HG03045 (cell line): ENCODE results near the gene SH3GLB1.
A peak's percentile ranks its signal among the peaks of the same experiment; 100 is the strongest.
"Not testable (repeated sequence)": the region's sequence is repeated elsewhere in the genome, so short reads cannot be mapped to it uniquely, and the experiment has no call there.

Experiments
- ATAC-seq: cut with Tn5 transposase; IDR thresholded peaks from one replicate; pipeline ENCODE4 v1.9.1; 2021; ENCODE audit warnings: mild to moderate bottlenecking, moderate library complexity; ENCODE audit not compliant: unreplicated experiment

Gene SH3GLB1

DNA sequence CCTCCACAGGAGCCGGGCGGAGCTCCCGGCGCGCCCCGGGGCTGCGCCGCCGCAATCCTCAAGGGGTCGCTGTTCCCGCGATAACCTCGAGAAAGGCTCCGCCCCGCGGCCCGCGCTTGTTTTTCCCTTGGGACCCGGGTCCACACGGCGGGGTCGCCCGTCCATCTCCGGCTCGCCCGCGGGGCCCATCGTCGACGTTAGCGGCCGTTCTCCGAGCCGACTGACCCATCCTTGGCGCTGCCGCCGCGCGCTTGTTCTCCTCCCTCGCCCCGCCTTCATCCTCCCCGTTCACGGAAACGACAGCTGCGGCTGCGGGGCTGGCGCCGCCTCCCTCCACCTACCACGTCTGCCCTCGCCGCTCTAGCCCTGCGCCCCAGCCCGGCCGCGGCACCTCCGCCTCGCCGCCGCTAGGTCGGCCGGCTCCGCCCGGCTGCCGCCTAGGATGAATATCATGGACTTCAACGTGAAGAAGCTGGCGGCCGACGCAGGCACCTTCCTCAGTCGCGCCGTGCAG lies at the start of gene SH3GLB1:
SH3GLB1 (plus strand) TSS at position 119 of the 514 bp plus-strand sequence; CDS start at position 443, 324 bp downstream.
- peak; percentile 92 for ATAC-seq

DNA sequence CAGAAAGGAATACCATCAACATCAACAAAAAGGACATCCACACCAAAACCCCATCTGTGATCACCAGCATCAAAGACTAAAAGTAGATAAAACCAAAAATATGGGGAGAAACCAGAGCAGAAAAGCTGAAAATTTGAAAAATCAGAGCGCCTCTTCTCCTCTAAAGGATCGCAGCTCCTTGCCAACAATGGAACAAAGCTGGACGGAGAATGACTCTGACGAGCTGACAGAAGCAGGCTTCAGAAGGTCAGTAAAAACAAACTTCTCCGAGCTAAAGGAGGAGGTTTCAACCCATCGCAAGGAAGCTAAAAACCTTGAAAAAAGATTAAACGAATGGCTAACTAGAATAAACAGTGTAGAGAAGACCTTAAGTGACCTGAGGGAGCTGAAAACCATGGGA lies 46.0 kb upstream of the SH3GLB1 start:
- not testable (repeated sequence) for ATAC-seq

DNA sequence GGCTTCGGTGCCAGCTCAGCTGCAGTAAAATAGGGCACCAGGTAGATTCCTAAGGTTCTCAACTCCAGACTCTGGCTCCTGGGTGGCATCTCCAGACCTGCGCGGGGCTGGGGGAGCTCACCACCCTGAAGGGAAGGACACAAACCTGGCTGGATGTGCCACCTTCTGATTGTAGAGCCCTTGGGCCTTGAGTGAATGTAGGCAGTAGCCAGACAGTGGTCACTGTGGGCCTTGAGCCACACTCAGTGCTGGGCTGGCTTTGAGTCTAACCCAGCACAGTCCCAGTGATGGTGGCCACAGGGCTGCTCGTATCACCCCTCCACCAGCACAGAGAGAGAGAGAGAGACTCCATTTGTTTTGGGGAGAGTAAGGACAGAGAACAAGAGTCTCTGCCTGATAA lies 38.0 kb upstream of the SH3GLB1 start:
- ATAC-seq = no peak

DNA sequence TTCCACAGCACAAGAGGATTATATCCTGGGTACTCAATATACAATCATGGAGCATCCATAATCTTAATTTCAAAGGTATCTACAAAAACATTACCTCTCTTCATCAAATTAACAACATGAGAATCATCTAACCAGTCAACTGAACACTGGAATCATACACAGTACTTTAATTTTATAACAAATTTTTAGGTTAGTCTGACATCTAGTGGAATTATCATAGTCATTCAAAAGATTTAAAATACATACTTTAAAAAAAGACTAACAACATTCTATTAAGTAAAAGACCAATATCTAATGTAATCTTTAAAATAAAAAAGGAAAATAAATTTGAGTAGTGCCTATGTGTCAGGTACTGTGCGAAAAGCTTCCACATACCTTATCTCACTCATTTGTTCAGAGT lies 16.8 kb upstream of the SH3GLB1 start:
- ATAC-seq = no peak

DNA sequence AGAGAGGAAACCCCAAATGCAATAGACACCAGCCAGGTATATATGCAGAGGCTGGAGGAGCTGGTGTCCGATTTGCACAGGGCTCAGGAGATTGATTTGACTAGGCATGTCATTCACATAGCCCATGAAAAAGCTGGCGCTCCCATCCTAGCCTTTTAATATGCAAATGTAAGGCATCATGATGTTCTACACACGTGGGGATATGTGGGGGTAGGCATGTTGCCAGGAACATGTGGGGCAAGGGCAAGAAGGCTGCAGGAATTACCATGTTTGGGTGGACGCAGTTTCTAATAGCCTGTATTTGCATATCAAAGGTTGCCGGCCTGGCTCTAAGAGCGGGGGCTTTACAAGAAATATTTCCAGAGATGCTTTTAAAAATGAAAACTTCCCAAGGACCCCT lies 11.7 kb upstream of the SH3GLB1 start:
- ATAC-seq = no peak

DNA sequence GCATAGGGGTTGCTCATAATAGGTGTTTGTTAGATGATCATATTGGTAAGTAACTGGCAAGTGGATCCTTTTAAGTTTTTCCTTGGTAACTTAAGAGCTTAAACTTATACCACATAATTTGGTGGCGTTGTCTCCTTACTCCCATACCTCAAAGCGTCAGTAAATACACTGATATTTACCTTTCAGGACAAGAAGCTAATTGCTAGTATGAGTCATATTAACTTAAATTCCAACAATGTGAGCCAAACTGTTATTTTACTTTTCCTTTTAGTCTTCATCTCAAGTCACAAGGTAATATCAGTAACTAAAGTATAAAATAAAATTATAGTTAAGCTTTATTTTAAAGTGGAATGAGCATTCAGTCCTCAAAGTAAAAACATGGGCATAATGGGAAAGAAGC lies 9.0 kb upstream of the SH3GLB1 start:
- no peak for ATAC-seq

DNA sequence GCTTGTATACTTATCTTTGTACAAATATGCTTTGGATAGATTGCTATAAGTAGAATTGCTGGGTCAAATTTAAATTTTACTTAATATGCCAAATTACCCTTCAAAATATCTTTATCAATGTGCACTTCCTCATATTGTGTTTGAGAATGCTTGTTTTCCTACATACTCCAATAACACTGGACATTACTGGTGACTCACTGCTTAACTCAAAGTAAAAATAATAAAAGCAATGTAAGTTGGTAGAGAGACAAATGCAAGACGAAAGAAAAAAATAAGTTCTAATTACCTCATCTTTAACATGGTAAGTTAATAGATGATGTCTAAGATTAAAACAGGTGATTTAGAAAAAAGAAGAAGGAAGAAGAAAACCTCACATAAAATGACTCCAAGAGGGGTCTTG lies 7.9 kb upstream of the SH3GLB1 start:
- ATAC-seq = no peak

DNA sequence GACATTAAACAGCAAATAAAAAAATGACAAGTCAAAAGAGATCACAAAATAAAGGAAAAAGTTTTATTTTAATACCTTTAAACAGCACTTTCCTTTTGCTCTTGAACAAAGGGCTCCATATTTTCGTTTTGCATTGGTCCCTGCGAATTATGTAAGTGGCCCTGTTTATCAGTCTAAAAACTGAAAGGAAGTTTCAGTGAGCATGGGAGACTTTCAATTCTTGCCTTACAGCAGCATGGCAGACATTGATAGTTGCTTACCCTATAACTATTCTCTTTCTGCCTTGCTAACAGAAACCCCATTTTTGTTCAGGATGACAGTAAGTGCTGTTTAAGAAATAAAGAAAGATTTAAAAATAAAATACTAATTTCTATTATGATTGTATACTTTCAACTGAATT lies 5.2 kb upstream of the SH3GLB1 start:
- no peak for ATAC-seq

DNA sequence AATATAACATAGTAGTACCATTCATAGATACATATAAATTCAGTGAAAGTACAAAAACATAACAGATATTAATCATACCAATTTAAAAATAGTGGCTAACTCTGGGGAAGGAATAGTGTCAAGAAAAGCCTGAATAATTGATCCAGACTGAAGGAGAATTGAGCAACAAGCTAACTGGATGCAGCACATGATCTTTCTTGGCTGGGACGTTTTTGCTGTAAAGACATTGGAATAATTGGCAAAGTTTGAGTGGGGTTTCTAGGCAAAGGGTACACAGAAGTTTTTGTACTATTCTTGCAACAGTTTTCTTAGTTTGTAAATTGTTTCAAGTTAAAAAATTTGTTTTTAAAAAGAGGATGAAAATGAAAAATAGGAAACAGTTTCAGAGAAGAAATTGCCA lies 2.6 kb upstream of the SH3GLB1 start:
- no peak for ATAC-seq

DNA sequence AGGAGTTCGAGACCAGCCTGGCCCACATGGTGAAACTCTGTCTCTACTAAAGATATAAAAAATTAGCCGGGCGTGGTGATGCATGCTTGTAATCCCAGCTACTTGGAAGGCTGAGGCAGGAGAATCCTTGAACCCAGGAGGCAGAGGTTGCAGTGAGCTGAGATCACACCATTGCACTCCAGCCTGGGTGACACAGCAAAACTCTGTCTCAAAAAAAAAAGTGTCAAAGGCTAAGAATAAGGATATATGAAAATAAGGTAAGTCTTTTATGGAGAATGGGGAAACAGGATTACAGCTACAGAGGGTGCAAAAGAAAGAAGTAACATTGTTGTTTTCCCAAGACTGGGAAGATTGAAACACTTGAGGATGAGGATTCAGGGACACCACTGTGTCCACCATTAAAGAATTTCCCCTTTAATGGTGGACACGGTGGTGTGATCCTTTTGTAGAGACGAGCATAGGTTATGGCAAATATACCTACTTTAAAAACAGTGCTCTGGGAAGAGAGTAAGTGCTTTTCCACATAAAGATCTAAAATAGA lies 1.4 kb upstream of the SH3GLB1 start:
- not testable (repeated sequence) for ATAC-seq

DNA sequence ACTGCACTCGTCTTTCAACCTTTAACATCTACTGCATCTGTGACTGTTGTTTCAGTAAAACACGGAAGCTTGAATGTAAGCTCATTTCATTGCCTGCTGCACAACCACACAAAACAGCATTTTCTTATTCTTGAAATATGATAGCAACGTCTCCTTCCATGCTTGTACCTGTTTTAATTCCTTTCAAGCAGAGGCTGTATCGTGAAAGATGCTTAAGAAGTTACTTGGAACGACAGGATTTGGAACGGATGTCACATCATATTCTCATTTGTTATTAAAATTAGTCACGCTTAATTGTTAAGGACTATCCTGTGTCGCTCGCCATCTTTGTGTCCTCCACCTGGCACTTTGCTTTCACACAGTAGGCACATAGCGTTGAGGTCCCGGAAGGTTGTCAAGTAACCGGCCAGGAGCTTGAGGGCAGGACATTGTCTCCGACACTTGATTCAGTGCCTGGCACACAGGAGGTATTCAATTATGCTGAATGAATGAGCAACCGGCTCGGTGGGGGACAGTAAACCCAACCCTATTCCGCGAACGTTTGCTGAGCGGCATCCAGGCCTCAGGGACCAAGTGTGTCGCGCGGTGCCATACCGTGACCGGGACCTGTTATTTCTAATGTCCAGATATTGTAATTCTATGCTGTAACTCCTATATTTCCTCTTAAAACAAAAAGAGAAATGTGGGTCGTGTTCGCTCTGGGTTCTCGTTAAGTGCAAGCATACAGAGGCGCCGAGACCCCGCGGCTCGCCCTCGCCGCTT lies 499 bp upstream of the SH3GLB1 start:
- ATAC-seq = peak; percentile 39

DNA sequence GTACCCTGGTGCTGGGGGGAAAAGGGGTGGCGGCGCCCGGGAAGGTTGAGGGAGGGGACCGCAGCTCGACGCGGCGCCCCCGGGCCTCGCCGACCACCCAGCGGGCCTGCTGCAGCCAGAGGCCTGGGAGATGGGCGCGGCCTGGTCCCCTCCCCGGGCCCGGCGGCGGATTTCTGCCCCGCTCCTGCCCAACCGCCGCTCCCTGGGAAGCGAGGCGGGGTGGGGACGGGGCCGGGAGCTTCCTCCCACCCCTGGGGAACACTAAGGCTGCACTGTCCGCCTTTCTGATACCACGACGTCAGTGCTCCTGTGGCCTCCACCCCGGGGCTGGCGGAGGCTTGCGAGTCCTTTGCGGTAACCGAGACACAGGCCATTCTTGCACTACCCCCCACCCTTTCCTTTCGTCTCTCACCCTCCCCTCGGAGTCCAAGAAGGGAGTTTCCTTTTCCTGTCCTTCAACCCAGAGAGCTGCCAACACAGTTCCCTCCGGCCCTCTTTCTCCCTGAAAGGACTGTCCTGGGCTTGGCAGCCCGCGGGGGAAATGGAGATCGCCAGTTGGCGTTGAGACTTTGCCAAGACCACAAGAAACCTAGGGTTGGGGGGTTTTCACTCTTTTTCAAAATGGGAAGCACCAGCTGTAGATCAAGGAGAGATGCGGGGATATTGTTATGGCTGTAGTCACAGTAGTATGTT lies 742 bp downstream of the SH3GLB1 start:
- peak; percentile 35 for ATAC-seq

DNA sequence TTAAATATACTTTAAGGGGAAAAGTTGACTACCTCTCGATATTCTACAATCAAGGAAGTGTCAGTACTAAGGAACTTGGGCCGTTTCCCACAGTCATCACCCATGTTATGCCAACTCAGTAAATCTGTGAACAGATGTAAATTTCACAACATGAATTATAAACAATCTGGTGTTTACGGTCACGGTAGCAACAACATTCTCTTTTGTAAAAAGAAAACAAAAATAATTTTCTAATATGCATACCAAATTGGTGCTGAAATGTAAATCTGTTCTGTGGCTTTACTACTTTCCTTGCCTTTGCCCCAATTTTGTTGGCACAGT lies 1.2 kb downstream of the SH3GLB1 start:
- ATAC-seq = no peak

DNA sequence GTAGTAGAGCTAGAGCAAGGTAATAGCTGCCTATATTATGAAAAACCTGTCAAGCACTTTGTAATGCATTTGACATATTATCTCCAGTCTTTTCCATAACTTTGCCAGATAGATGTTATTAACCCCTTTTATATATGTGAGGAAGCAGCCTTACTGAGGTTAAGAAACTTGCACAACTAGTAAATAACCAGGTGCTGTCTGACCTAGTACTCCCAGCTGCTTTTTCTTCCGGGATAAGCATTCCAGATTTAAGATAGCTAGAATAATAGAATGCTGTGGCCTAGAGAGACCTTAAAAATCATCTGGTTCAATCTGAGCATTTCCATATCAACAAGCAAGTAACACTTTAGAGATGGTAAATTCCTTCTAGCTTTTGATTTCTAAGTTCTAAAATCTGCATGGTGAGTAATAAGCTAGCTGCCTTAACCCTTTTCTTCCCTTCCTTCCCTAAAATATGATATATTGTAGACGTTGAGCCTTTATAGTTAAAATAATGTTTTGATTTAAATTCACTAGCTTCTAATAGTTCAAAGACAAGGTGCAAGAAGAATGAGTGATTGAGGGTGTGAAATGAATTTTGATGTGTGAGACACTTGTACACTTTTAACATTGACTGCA lies 1.8 kb downstream of the SH3GLB1 start:
- ATAC-seq = no peak

DNA sequence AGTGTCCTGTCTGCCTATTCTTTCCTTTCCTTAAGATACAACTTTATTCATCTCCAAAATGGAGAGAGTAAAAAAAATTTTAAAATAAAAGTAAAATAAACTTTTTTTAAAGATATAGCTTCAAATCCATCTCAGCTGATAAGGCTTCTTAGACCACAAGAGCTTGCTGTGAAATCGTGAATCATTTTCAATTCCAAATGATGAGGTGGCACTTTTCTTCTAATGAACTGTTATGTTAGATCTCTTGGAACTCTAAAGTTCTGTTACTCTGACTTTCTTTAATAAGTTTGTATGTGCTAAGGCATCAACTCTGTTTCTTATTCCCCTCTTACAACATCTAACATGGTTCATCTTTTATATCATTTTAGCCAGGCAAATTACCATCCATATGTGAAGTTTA lies 4.5 kb downstream of the SH3GLB1 start:
- ATAC-seq = no peak

DNA sequence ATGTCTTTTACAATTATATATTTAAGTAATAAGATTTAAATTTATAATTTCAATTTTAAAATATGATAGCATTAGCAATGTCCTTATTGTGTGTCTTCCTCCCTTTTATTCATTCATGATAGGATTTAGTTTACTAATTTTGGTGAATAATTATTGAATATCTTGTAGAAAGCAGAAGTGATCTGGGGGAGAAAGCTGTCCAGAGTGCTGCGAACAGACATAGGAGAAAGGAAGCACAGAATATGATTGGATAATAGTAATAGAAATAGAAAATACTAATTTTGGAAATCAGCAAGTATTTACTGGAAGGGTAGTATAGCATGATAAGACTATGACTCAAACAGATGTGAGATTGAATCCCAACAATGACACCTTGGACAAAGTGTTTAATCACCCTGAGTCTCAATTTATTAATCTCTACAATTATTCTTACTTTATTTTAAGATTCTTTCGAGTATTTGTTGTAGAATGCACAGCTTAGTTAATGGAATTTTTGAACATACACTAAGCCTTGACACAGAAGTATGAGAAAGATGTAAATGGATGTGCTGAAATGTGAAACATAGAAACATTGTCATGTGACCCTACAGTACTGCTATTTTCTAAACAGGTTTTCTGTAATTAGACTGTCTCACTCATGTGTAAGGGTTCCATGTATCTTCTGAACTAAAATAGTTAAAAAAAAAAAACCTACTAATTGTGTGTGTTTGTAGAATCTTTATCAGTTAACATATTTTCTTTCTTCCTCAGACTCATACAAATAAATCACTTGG lies 7.9 kb downstream of the SH3GLB1 start:
- ATAC-seq = no peak

DNA sequence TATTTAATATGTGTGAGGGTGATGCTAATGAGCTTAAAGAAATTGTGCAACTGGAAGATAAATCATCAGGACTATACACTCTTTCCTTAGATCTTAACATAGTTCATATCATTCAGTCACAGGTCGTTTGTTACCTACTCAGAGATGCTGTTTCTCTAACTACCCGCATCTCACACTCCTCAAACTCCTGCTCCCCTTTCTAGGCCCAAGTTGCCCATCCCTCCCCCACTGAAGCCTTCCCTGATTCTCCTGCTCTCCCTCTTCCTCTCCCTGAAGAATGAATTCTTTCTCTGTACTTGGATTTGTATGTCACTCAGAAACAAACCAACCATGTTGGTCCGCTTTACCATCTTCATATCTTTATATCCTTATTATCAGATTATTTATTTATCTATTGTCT lies 9.1 kb downstream of the SH3GLB1 start:
- ATAC-seq = no peak

DNA sequence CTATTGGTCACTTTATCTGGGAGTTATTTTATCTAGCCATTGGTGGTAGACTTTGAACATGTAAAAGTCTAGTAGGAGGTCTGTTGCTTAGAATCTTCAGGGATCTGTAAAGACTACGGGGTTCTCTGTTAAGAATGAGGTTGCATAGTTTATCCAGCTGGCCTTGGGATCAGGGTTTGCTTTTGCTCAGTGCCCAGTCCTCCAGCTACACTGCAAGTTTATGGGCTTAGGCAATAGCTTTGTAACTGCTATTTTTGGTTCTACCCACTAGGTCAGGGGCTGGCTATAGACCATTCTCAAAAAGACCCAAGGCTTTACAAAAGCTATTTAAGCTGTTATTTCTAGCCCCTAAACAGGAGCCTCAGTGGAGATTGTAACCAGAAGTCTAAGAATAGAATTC lies 9.8 kb downstream of the SH3GLB1 start:
- ATAC-seq = no peak

DNA sequence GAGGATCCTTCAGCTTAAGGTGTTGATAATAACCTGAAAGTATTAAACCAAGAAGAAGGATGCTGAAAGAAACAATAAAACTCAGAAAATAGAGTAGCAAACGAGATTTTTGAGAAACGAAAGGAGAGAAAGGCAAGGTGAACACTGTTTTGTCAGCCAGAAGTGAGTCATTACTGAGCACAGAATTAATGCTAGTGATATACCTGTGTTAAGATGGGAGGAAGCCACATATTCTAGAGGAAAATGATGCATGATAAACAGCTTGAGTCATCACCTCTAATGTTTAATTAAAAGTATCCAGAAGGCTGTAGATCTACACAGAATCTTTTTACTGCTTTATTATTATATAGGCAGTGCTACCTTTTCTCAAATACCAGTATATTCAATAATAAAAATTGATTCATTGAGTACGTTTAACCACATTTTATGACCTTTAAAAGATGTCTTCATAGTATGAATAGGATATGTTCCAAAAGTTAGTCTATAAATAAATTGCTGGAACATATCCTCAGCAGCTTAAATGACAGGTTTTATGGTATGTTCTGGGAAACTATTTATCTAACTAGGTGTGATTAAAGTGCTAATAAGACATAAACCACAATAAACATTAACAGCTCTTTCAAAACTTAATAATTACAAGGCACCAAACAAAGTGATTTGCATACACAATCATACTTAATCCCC lies 10.3 kb downstream of the SH3GLB1 start:
- ATAC-seq = no peak

DNA sequence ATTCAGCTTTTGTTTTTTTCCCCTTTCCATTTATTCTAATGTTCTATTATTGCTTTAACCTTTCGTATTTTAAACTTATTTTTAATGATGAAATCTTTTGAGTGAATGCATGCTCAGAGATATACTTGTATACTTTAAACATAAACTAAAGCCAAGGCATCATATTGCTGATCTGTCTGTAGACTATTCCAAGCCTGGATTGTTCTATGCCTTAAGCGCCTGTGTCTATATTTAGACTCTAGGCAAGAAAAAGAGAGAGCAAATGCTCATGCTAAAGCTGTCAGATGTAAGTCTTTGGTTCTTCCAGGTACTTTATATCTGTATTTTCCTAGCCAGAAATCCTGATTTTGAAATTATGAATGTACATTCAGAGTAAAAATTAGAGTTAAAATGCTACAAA lies 14.4 kb downstream of the SH3GLB1 start:
- no peak for ATAC-seq
